Measurements from ENCODE around the gene TMEM120B. TPM values are rescaled to one million over a fixed set of nuclear protein-coding genes. Genes with fewer than 3 reads are reported as not detected.
"Not testable (repeated sequence)": the region's sequence is repeated elsewhere in the genome, so short reads cannot be mapped to it uniquely, and the experiment has no call there.

The TMEM120B gene
- total RNA-seq, 1 experiment from 2014 or later = 8.7 TPM

GRCh38 chr12:121713257-121713777 lies 765 bp downstream of the TMEM120B start:
- peak overlapping the region; percentile 89 for H3K9ac ChIP-seq (ENCODE audit: low read length)
- H3K4me1 ChIP-seq (ENCODE audit: low read length) = peaks cover 39% of the 10 kb centered on the region
- DNase-seq = peak; percentile 62
- no peaks in the 10 kb centered on the region for H3K36me3 ChIP-seq (ENCODE audit: insufficient read depth, low read length)
- H3K4me2 ChIP-seq (ENCODE audit: low read depth, low read length, poor library complexity, severe bottlenecking) = peak overlapping the region; percentile 85
- no peaks in the 10 kb centered on the region for H3K9me2 ChIP-seq (replicated peaks; ENCODE audit: insufficient read depth, low read length)
- no peaks in the 10 kb centered on the region for H3K9me3 ChIP-seq (ENCODE audit: low read length)
- H3K27ac ChIP-seq (ENCODE audit: low read length) = no peak overlapping the region; the same call in 1 of the 2 replicates
- peak overlapping the region; percentile 57; the same call in 1 of the 2 replicates for H2AFZ ChIP-seq (ENCODE audit: low read length)
- peaks cover 50% of the 10 kb centered on the region for H3K79me2 ChIP-seq (ENCODE audit: low read length)
- H4K20me1 ChIP-seq (ENCODE audit: insufficient read depth, low read depth, low read length) = no peaks in the 10 kb centered on the region
- no peaks in the 10 kb centered on the region for H3K27me3 ChIP-seq (ENCODE audit: low read length)
- H3K4me3 ChIP-seq (ENCODE audit: low read length) = peak overlapping the region; percentile 98

- Histone ChIP-seq H3K4me3 (ENCODE audit: low read length) (peak overlapping the region; percentile 98), H3K9ac (ENCODE audit: low read length) (peak overlapping the region; percentile 89)
- DNase-seq = peak; percentile 51
Observed at GRCh38 chr12:121713793-121714192, 1.2 kb downstream of the TMEM120B start.

DNA sequence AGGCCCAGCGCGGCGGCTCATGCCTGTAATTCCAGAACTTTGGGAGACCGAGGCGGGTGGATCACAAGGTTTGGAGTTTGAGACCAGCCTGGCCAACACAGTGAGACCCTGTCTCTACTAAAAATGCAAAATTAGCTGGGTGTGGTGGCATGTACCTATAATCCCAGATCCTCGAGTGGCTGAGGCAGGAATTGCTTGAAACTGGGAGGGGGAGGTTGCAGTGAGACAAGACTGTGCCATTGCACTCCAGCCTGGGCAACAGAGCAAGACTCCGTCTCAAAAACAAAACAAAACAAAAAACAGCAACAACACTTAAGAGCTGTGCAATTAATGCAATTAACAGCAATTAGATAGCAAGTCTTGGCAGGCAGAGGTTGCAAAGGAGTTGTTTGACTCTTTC lies 2.5 kb downstream of the TMEM120B start:
- not testable (repeated sequence) for DNase-seq; H3K27ac ChIP-seq (ENCODE audit: low read length); H2AFZ ChIP-seq (ENCODE audit: low read length); H3K4me2 ChIP-seq (ENCODE audit: low read depth, low read length, poor library complexity, severe bottlenecking); H3K9ac ChIP-seq (ENCODE audit: low read length); H3K4me3 ChIP-seq (ENCODE audit: low read length); H3K27me3 ChIP-seq (ENCODE audit: low read length); H4K20me1 ChIP-seq (ENCODE audit: insufficient read depth, low read depth, low read length); H3K9me2 ChIP-seq (replicated peaks; ENCODE audit: insufficient read depth, low read length); H3K9me3 ChIP-seq (ENCODE audit: low read length); H3K36me3 ChIP-seq (ENCODE audit: insufficient read depth, low read length)
- Histone ChIP-seq H3K4me1 (ENCODE audit: low read length) (peaks cover 39% of the 10 kb centered on the region), H3K79me2 (ENCODE audit: low read length) (peaks cover 61% of the 10 kb centered on the region)

More at GRCh38 chr12:121713793-121714192, 1.2 kb downstream of the TMEM120B start:
- H3K9me3 ChIP-seq (ENCODE audit: low read length) = no peaks in the 10 kb centered on the region
- H3K9me2 ChIP-seq (replicated peaks; ENCODE audit: insufficient read depth, low read length) = no peaks in the 10 kb centered on the region
- H3K36me3 ChIP-seq (ENCODE audit: insufficient read depth, low read length) = no peaks in the 10 kb centered on the region
- peak overlapping the region; percentile 85 for H3K4me2 ChIP-seq (ENCODE audit: low read depth, low read length, poor library complexity, severe bottlenecking)
- H3K4me1 ChIP-seq (ENCODE audit: low read length) = peaks cover 39% of the 10 kb centered on the region
- H3K27ac ChIP-seq (ENCODE audit: low read length) = no peak overlapping the region; the same call in 1 of the 2 replicates
- H4K20me1 ChIP-seq (ENCODE audit: insufficient read depth, low read depth, low read length) = no peaks in the 10 kb centered on the region
- H3K79me2 ChIP-seq (ENCODE audit: low read length) = peaks cover 54% of the 10 kb centered on the region
- H3K27me3 ChIP-seq (ENCODE audit: low read length) = no peaks in the 10 kb centered on the region
- H2AFZ ChIP-seq (ENCODE audit: low read length) = peak overlapping the region; percentile 57; the same call in 1 of the 2 replicates

DNA sequence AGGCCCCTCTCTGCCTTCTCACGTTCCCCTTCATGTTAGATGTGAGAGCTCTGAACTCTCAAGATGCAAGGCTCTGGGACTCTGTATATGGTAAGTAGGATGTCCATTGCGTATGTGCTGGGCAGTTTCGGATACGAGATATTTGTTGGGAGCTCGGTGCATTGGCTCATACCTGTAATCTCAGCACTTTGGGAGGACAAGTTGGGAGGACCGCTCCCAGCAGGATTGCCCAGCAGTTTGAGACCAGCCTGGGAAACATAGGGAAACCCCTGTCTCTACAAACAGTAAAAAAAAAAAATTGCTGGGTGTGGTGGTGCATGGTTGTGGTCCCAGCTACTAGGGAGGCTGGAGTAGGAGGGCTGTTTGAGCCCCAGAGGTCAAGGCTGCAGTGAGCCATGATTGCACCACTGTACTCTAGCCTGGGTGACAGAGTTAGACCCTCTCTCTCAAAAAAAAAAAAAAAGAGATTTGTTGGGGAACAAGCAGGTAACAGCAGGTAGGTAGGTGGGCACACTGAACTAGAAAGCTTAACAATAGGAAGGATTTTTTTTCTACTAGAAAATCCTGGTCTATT lies 3.4 kb downstream of the TMEM120B start:
- Histone ChIP-seq H3K4me2 (ENCODE audit: low read depth, low read length, poor library complexity, severe bottlenecking) (no peak overlapping the region), H3K79me2 (ENCODE audit: low read length) (peaks cover 65% of the 10 kb centered on the region)
- DNase-seq = no peak

GRCh38 chr12:121717041-121717699 lies 4.6 kb downstream of the TMEM120B start:
- no peak overlapping the region for H3K4me2 ChIP-seq (ENCODE audit: low read depth, low read length, poor library complexity, severe bottlenecking)
- H3K27me3 ChIP-seq (ENCODE audit: low read length) = no peaks in the 10 kb centered on the region
- no peak overlapping the region for H3K9ac ChIP-seq (ENCODE audit: low read length)
- H4K20me1 ChIP-seq (ENCODE audit: insufficient read depth, low read depth, low read length) = no peaks in the 10 kb centered on the region
- no peaks in the 10 kb centered on the region for H3K9me3 ChIP-seq (ENCODE audit: low read length)
- H3K4me3 ChIP-seq (ENCODE audit: low read length) = no peak overlapping the region
- no peak overlapping the region for H3K27ac ChIP-seq (ENCODE audit: low read length)
- no peaks in the 10 kb centered on the region for H3K9me2 ChIP-seq (replicated peaks; ENCODE audit: insufficient read depth, low read length)
- no peak overlapping the region for H2AFZ ChIP-seq (ENCODE audit: low read length)
- H3K4me1 ChIP-seq (ENCODE audit: low read length) = peaks cover 32% of the 10 kb centered on the region
- no peak for DNase-seq
- H3K79me2 ChIP-seq (ENCODE audit: low read length) = peaks cover 69% of the 10 kb centered on the region
- H3K36me3 ChIP-seq (ENCODE audit: insufficient read depth, low read length) = no peaks in the 10 kb centered on the region

More for the DNA sequence above, 3.4 kb downstream of the TMEM120B start:
- Histone ChIP-seq H2AFZ (ENCODE audit: low read length) (no peak overlapping the region), H3K9me2 (replicated peaks; ENCODE audit: insufficient read depth, low read length) (no peaks in the 10 kb centered on the region), H3K9me3 (ENCODE audit: low read length) (no peaks in the 10 kb centered on the region), H3K36me3 (ENCODE audit: insufficient read depth, low read length) (no peaks in the 10 kb centered on the region), H3K9ac (ENCODE audit: low read length) (no peak overlapping the region), H3K27ac (ENCODE audit: low read length) (no peak overlapping the region), H3K4me3 (ENCODE audit: low read length) (no peak overlapping the region), H4K20me1 (ENCODE audit: insufficient read depth, low read depth, low read length) (no peaks in the 10 kb centered on the region), H3K4me1 (ENCODE audit: low read length) (peaks cover 39% of the 10 kb centered on the region), H3K27me3 (ENCODE audit: low read length) (no peaks in the 10 kb centered on the region)

DNA sequence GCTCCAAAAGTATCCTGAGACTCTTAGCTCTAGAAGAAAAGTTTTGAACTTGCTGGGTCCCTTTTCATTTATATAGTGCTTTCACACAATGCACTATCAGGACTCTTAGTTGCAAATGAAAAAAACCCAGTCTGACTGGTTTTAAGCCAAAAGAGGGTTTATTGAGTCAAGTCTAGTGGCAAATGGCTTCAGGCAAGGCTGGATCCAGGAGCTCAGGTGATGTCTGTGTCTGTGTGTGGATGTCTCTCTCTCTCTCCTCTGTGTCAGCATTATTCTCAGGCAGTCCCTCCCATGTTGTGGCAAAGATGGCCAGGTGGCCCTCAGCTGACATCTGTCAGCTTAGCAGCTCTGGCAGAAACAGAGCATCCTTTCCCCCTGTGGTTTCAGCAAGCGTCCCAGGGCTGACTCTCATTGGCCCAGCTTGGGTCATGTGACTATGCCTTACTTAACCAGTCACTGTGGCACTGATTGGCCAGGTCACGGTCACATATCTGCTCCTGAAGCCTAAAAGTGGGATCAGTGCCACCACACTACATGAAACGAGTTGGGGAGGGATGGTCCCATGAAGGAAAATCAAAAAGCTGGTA lies 6.2 kb downstream of the TMEM120B start:
- Histone ChIP-seq H3K9me2 (replicated peaks; ENCODE audit: insufficient read depth, low read length) (no peaks in the 10 kb centered on the region), H3K9me3 (ENCODE audit: low read length) (no peaks in the 10 kb centered on the region), H3K9ac (ENCODE audit: low read length) (no peak overlapping the region), H3K4me1 (ENCODE audit: low read length) (peaks cover 27% of the 10 kb centered on the region), H3K27ac (ENCODE audit: low read length) (no peak overlapping the region), H3K36me3 (ENCODE audit: insufficient read depth, low read length) (no peaks in the 10 kb centered on the region), H3K27me3 (ENCODE audit: low read length) (no peaks in the 10 kb centered on the region), H3K4me3 (ENCODE audit: low read length) (no peak overlapping the region), H2AFZ (ENCODE audit: low read length) (no peak overlapping the region), H3K79me2 (ENCODE audit: low read length) (peaks cover 70% of the 10 kb centered on the region), H3K4me2 (ENCODE audit: low read depth, low read length, poor library complexity, severe bottlenecking) (no peak overlapping the region), H4K20me1 (ENCODE audit: insufficient read depth, low read depth, low read length) (no peaks in the 10 kb centered on the region)
- peak; percentile 48 for DNase-seq

GRCh38 chr12:121719926-121720414 lies 7.4 kb downstream of the TMEM120B start:
- Histone ChIP-seq H3K9me3 (ENCODE audit: low read length) (no peaks in the 10 kb centered on the region), H3K79me2 (ENCODE audit: low read length) (peaks cover 66% of the 10 kb centered on the region), H3K4me2 (ENCODE audit: low read depth, low read length, poor library complexity, severe bottlenecking) (no peak overlapping the region)

DNA sequence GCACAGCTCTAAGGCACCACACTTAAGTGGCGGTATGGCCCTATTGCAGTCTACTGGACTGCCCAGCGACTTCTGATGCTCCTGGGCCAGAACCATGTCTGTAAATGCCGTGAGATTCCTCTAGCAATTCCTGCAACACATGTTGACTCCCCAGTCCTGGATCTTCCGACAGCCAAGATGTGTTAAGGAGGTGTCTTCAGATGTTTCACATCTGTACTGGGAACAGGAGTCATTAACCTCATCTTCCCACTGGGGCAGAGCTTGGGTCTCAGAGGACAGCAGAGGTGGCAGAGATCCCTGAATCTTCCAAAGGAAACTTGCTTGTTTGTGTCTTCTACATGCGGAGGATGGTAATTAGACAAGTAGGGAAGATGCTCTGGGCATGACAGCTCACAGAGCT lies 8.2 kb downstream of the TMEM120B start:
- no peaks in the 10 kb centered on the region for H3K36me3 ChIP-seq (ENCODE audit: insufficient read depth, low read length)
- H3K4me1 ChIP-seq (ENCODE audit: low read length) = peaks cover 13% of the 10 kb centered on the region
- no peak overlapping the region for H3K9ac ChIP-seq (ENCODE audit: low read length)
- no peak overlapping the region for H3K27ac ChIP-seq (ENCODE audit: low read length)
- no peak overlapping the region for H2AFZ ChIP-seq (ENCODE audit: low read length)
- no peak for DNase-seq
- peaks cover 65% of the 10 kb centered on the region for H3K79me2 ChIP-seq (ENCODE audit: low read length)
- H3K4me3 ChIP-seq (ENCODE audit: low read length) = no peak overlapping the region
- H4K20me1 ChIP-seq (ENCODE audit: insufficient read depth, low read depth, low read length) = no peaks in the 10 kb centered on the region
- no peak overlapping the region for H3K4me2 ChIP-seq (ENCODE audit: low read depth, low read length, poor library complexity, severe bottlenecking)
- H3K9me2 ChIP-seq (replicated peaks; ENCODE audit: insufficient read depth, low read length) = no peaks in the 10 kb centered on the region
- H3K27me3 ChIP-seq (ENCODE audit: low read length) = no peaks in the 10 kb centered on the region
- H3K9me3 ChIP-seq (ENCODE audit: low read length) = no peaks in the 10 kb centered on the region

More at GRCh38 chr12:121719926-121720414, 7.4 kb downstream of the TMEM120B start:
- no peak overlapping the region for H3K9ac ChIP-seq (ENCODE audit: low read length)
- no peak overlapping the region for H2AFZ ChIP-seq (ENCODE audit: low read length)
- no peak overlapping the region for H3K27ac ChIP-seq (ENCODE audit: low read length)
- H3K4me3 ChIP-seq (ENCODE audit: low read length) = no peak overlapping the region
- H3K4me1 ChIP-seq (ENCODE audit: low read length) = peaks cover 20% of the 10 kb centered on the region
- no peaks in the 10 kb centered on the region for H3K27me3 ChIP-seq (ENCODE audit: low read length)
- no peaks in the 10 kb centered on the region for H4K20me1 ChIP-seq (ENCODE audit: insufficient read depth, low read depth, low read length)
- no peaks in the 10 kb centered on the region for H3K9me2 ChIP-seq (replicated peaks; ENCODE audit: insufficient read depth, low read length)
- H3K36me3 ChIP-seq (ENCODE audit: insufficient read depth, low read length) = no peaks in the 10 kb centered on the region
- DNase-seq = no peak

Data from Karpas-422 (cell line).